SK-N-SH (cell line): ENCODE measurements around the gene AFAP1L2. TPM values are rescaled to one million over a fixed set of nuclear protein-coding genes. Genes with fewer than 3 reads are reported as not detected.

ENCODE experiments used
- CTCF ChIA-PET: fragments of 300-600, 350-600 bp; formaldehyde crosslinking; extraction: SDS; loops from one replicate; lab custom pipeline; 2021; lab: Yijun Ruan, JAX
- POLR2A ChIA-PET: fragments of 350-600 bp; sonication (Branson Sonifier 250); formaldehyde crosslinking; extraction: SDS; loops from one replicate; lab custom pipeline; 2020; ENCODE audit warnings: antibody characterized with exemption, inconsistent platforms; lab: Yijun Ruan, JAX
- DNase-seq: peaks from one replicate; pipeline ENCODE4 v3.0.0; 2012
- H2AFZ ChIP-seq: fragments of 200-600 bp; sonication (generic); 2 replicates; pipeline ENCODE4 v1.8.1; 2016; ENCODE audit warnings: antibody characterized with exemption, mild to moderate bottlenecking, low read depth
- H3F3A ChIP-seq: fragments of 200-600 bp; sonication (generic); replicated peaks from 2 replicates; pipeline ENCODE3; 2016; ENCODE audit warnings: antibody characterized with exemption, mild to moderate bottlenecking; ENCODE audit not compliant: insufficient read depth
- H3K27ac ChIP-seq, 2 experiments: fragments of 200-500 bp in 1 of 2; fragments of 200-600 bp in 1 of 2; sonication (Bioruptor generic) in 1 of 2; sonication (generic), shearing (Covaris generic) in 1 of 2; 2 replicates each; pipeline versions ENCODE4 v1.5.1 to v1.6.1; 2014 to 2016; ENCODE audit warnings: low read depth in 2 of 2, inconsistent platforms in 1 of 2, low read length in 1 of 2, mild to moderate bottlenecking in 1 of 2, mixed read lengths in 1 of 2
- H3K27me3 ChIP-seq: fragments of 200-600 bp; sonication (generic), shearing (Covaris generic); 2 replicates; pipeline ENCODE4 v1.6.1; 2016; ENCODE audit warnings: mixed run types; ENCODE audit not compliant: insufficient read depth
- H3K36me3 ChIP-seq, 2 experiments: fragments of 200-500 bp in 1 of 2; fragments of 200-600 bp in 1 of 2; sonication (Bioruptor generic) in 1 of 2; sonication (generic) in 1 of 2; replicated peaks in 1 of 2; 2 replicates each; pipeline versions ENCODE3 to v1.5.1; 2014 to 2016; ENCODE audit warnings: low read length in 1 of 2, mild to moderate bottlenecking in 1 of 2; ENCODE audit not compliant: insufficient read depth in 2 of 2, control insufficient read depth in 1 of 2
- H3K4me1 ChIP-seq, 2 experiments: fragments of 200-500 bp in 1 of 2; fragments of 200-600 bp in 1 of 2; sonication (Bioruptor generic) in 1 of 2; sonication (generic), shearing (Covaris generic) in 1 of 2; 2 replicates each; pipeline versions ENCODE4 v1.5.1 to v1.6.1; 2014 to 2016; ENCODE audit warnings: low read depth in 1 of 2, low read length in 1 of 2, mixed run types in 1 of 2; ENCODE audit not compliant: insufficient read depth in 2 of 2, control insufficient read depth in 1 of 2
- H3K4me2 ChIP-seq: fragments of 200-600 bp; sonication (generic), shearing (Covaris generic); 2 replicates; pipeline ENCODE4 v1.6.1; 2017; ENCODE audit warnings: mixed run types
- H3K4me3 ChIP-seq, 2 experiments: fragments of 200-500 bp in 1 of 2; fragments of 200-600 bp in 1 of 2; sonication (Bioruptor generic) in 1 of 2; sonication (generic), shearing (Covaris generic) in 1 of 2; 2 replicates each; pipeline versions ENCODE4 v1.5.1 to v1.8.1; 2014 to 2016; ENCODE audit warnings: low read depth in 2 of 2, inconsistent platforms in 1 of 2, low read length in 1 of 2, mild to moderate bottlenecking in 1 of 2, mixed read lengths in 1 of 2, moderate library complexity in 1 of 2
- H3K79me2 ChIP-seq: fragments of 200-600 bp; sonication (generic); 2 replicates; pipeline ENCODE4 v1.8.1; 2017; ENCODE audit warnings: mild to moderate bottlenecking; ENCODE audit not compliant: insufficient read depth
- H3K9ac ChIP-seq: fragments of 200-600 bp; sonication (generic); 2 replicates; pipeline ENCODE4 v1.6.1; 2017; ENCODE audit warnings: mixed run types
- H3K9me2 ChIP-seq: fragments of 200-600 bp; sonication (generic); 2 replicates; pipeline ENCODE4 v1.6.1; 2017; ENCODE audit warnings: mixed run types
- H3K9me3 ChIP-seq: fragments of 200-600 bp; sonication (generic); 2 replicates; pipeline ENCODE4 v1.6.1; 2017; ENCODE audit warnings: mixed run types, mild to moderate bottlenecking, moderate library complexity
- H4K20me1 ChIP-seq: fragments of 200-600 bp; sonication (generic); 2 replicates; pipeline ENCODE4 v1.6.1; 2017; ENCODE audit warnings: mild to moderate bottlenecking, mixed run types; ENCODE audit not compliant: insufficient read depth
- EP300 ChIP-seq, 2 experiments: IDR thresholded peaks; 2 replicates each; pipeline versions ENCODE4 v1.4.0 to v1.6.1; 2012; ENCODE audit warnings: borderline replicate concordance in 1 of 2, low read depth in 1 of 2, low read length in 1 of 2
- FOXJ3 ChIP-seq: sonication (generic); formaldehyde crosslinking; IDR thresholded peaks from 2 replicates; pipeline ENCODE4 v1.5.1; 2020; ENCODE audit warnings: mild to moderate bottlenecking, missing genetic modification reagents
- GABPA ChIP-seq: IDR thresholded peaks from 2 replicates; pipeline ENCODE4 v1.4.0; 2012; ENCODE audit warnings: low read depth, mild to moderate bottlenecking
- GATA2 ChIP-seq: sonication (generic); formaldehyde crosslinking; IDR thresholded peaks from 2 replicates; pipeline ENCODE4 v1.5.0; 2020; ENCODE audit warnings: mild to moderate bottlenecking, missing genetic modification reagents
- JUND ChIP-seq: IDR thresholded peaks from 2 replicates; pipeline ENCODE4 v1.4.0; 2012
- MEF2A ChIP-seq: IDR thresholded peaks from 2 replicates; pipeline ENCODE4 v1.4.0; 2012; ENCODE audit warnings: low read depth, borderline replicate concordance
- MXI1 ChIP-seq: IDR thresholded peaks from 2 replicates; pipeline ENCODE4 v1.6.1; 2012; ENCODE audit warnings: mild to moderate bottlenecking, low read depth, low read length, improper control_type of control experiment
- NRF1 ChIP-seq: IDR thresholded peaks from 2 replicates; pipeline ENCODE4 v1.6.1; 2012; ENCODE audit warnings: low read depth, mild to moderate bottlenecking, low read length
- PBX3 ChIP-seq: IDR thresholded peaks from 2 replicates; pipeline ENCODE4; 2012
- POLR2AphosphoS5 ChIP-seq: IDR thresholded peaks from 2 replicates; pipeline ENCODE4 v1.6.1; 2012; ENCODE audit warnings: low read depth, low read length
- RAD21 ChIP-seq: IDR thresholded peaks from 2 replicates; pipeline ENCODE4 v1.6.1; 2012; ENCODE audit warnings: mild to moderate bottlenecking, low read length
- RCOR1 ChIP-seq: fragments of 150-350 bp; IDR thresholded peaks from 2 replicates; pipeline ENCODE4 v1.6.1; 2017; ENCODE audit warnings: antibody characterized with exemption, low read length
- REST ChIP-seq: IDR thresholded peaks from 2 replicates; pipeline ENCODE4 v1.6.1; 2012; ENCODE audit warnings: mild to moderate bottlenecking, low read depth, low read length, moderate library complexity
- RFX5 ChIP-seq: IDR thresholded peaks from 2 replicates; pipeline ENCODE4 v1.6.1; 2012; ENCODE audit warnings: mild to moderate bottlenecking, improper control_type of control experiment, low read length
- SMC3 ChIP-seq: IDR thresholded peaks from 2 replicates; pipeline ENCODE4 v1.6.1; 2012; ENCODE audit warnings: low read depth, low read length, improper control_type of control experiment
- TAF1 ChIP-seq: IDR thresholded peaks from 2 replicates; pipeline ENCODE4 v1.6.1; 2012; ENCODE audit warnings: low read depth, mild to moderate bottlenecking, low read length, moderate library complexity, borderline replicate concordance
- TCF12 ChIP-seq: IDR thresholded peaks from 2 replicates; pipeline ENCODE4 v1.4.0; 2012
- TEAD4 ChIP-seq: IDR thresholded peaks from 2 replicates; pipeline ENCODE4 v1.4.0; 2012; ENCODE audit warnings: mild to moderate bottlenecking, borderline replicate concordance; ENCODE audit not compliant: insufficient read depth
- WGBS: methylation state at CpG from one replicate; pipeline ENCODE4 v1.1.6; 2017; ENCODE audit warnings: low lambda C conversion rate; 5-methylcytosine and 5-hydroxymethylcytosine counted together
- polyA plus RNA-seq, 3 experiments: library from polyadenylated mRNA; depleted of rRNA; stranded (reverse); fragments of >200 nt; gene quantifications; 2 replicates each; pipeline ENCODE4 v1.2.3, GENCODE V29; 2012

AFAP1L2 gene
- polyA plus RNA-seq, 1 of the 3 experiments (the other 2 are of a cell fraction) = 0.54 TPM

DNA sequence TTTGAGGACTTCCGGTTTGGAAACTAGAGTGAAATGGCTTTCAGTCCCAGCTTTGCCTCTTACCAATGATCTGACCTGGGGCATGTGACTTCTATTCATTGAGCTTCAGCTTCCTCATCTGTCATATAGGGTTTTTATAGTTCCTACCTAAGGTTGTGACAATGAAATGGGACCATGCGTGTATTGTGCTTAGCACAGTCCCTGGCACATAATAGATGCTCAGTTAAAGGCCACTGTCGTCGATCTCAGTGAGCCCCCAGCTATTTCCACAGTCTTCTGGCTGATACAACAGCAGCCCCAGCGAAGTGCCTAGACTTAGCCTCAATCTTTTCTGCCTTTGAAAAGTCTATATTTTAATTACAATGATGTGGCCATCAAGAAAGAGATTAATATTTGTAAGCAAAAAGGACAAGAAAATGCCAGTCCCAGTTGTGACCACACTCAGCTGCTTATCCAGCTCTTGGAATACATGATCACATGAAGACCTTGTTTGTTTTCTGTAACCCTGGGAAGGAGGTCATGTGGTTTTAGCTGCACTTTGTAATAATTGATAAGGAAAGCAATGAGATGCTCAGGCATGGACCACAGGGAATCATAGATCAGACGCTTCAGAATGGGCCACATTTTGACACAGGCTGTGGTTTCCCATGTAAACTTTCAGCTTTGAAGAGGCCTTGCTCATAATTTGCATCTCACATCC, 120.6 kb downstream of the AFAP1L2 start:
- H3K27me3 ChIP-seq = no peaks in the 10 kb centered on the region; the same call in 1 of the 2 replicates
- POLR2A ChIA-PET = no interaction called here
- TF ChIP-seq SMC3 (no peak), FOXJ3 (CRISPR knock-in tag) (no peak), EP300 (IDR thresholded peaks at IDR 0.05; ENCODE audit: borderline replicate concordance in 1 of 2, low read depth in 1 of 2, low read length in 1 of 2) (no peak), POLR2AphosphoS5 (no peak), TEAD4 (no peak), PBX3 (no peak)
- TF ChIP-seq, all 33 proteins: peak for 0
- 78% methylated on average over 6 of the region's 6 CpGs for WGBS
- CTCF ChIA-PET = interaction anchor here (4.8 kb wide), 1 partner anchor 20 kb away, joined by 23 read pairs; no protein-coding TSS in a partner anchor
- no peak overlapping the region for H3K9ac ChIP-seq
- no peak overlapping the region for H3K27ac ChIP-seq
- no peaks in the 10 kb centered on the region for H4K20me1 ChIP-seq
- peaks cover 0 to 7% of the 10 kb centered on the region in 2 experiments; a peak in 1 of 4 replicates for H3K4me1 ChIP-seq
- H3K79me2 ChIP-seq = no peaks in the 10 kb centered on the region
- no peaks in the 10 kb centered on the region for H3K9me3 ChIP-seq
- H2AFZ ChIP-seq = no peak overlapping the region
- H3K36me3 ChIP-seq = no peaks in the 10 kb centered on the region
- no peak overlapping the region for H3K4me2 ChIP-seq
- no peaks in the 10 kb centered on the region for H3F3A ChIP-seq
- no peak overlapping the region for H3K4me3 ChIP-seq
- no peak for DNase-seq
- no peaks in the 10 kb centered on the region for H3K9me2 ChIP-seq

GRCh38 chr10:114283091-114283490, 121.2 kb downstream of the AFAP1L2 start:
- H3K4me2 ChIP-seq = no peak overlapping the region
- no peaks in the 10 kb centered on the region; the same call in 1 of the 2 replicates for H3K27me3 ChIP-seq
- no peaks in the 10 kb centered on the region for H3K79me2 ChIP-seq
- H3K9me2 ChIP-seq = no peaks in the 10 kb centered on the region
- no peaks in the 10 kb centered on the region for H3K36me3 ChIP-seq
- H3F3A ChIP-seq = no peaks in the 10 kb centered on the region
- POLR2A ChIA-PET = no interaction called here
- H2AFZ ChIP-seq = no peak overlapping the region
- no peak for DNase-seq
- peaks cover 0 to 7% of the 10 kb centered on the region in 2 experiments; a peak in 1 of 4 replicates for H3K4me1 ChIP-seq
- TF ChIP-seq NRF1 = no peak
- TF ChIP-seq RAD21 = no peak
- no peak for TF ChIP-seq REST
- TF ChIP-seq JUND = no peak
- TF ChIP-seq MXI1 = no peak
- no peak for TF ChIP-seq GATA2 (CRISPR knock-in tag)
- TF ChIP-seq POLR2AphosphoS5 = no peak
- no peak for TF ChIP-seq TCF12
- TF ChIP-seq RFX5 = no peak
- no peak for TF ChIP-seq RCOR1
- no peak for TF ChIP-seq GABPA
- no peak for TF ChIP-seq SMC3
- no peak for TF ChIP-seq TAF1
- no peak for TF ChIP-seq MEF2A
- TF ChIP-seq, all 33 proteins: peak for 0
- WGBS = 72% methylated on average over 6 of the region's 10 CpGs
- no peak overlapping the region for H3K27ac ChIP-seq
- H3K9me3 ChIP-seq = no peaks in the 10 kb centered on the region
- H4K20me1 ChIP-seq = no peaks in the 10 kb centered on the region
- H3K4me3 ChIP-seq = no peak overlapping the region
- H3K9ac ChIP-seq = no peak overlapping the region
- CTCF ChIA-PET = interaction anchor here (4.8 kb wide), 1 partner anchor 21 kb away, joined by 23 read pairs; no protein-coding TSS in a partner anchor
